GM19238 (cell line): ENCODE results near the gene CIITA.
"Not testable (repeated sequence)": the region's sequence is repeated elsewhere in the genome, so short reads cannot be mapped to it uniquely, and the experiment has no call there.

Experiments used
- DNase-seq: peaks from one replicate; pipeline ENCODE4 v3.0.0; 2011; ENCODE audit warnings: low spot score; ENCODE audit not compliant: insufficient read length

Gene CIITA

DNA sequence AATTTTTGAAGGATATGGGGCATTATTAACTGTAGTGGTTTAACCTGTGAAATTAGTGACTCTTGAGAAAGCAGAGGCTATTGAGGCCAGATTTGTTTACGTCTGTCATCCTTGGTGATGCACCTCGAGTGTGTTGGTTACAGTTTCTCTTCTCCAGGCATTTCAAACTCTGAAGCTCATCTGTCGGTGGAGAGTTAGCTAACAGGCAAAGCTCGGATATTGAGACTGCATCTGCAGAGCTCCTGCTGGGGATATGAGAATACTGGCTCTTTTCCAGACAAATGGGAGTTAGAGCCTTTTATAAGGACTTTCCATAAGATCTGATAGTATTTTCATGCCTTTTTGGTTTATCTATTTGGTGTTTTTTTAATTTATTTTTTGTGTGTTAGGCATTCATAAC is 74.0 kb downstream of the CIITA start:
- no peak for DNase-seq

GRCh38 chr16:10954903-10955302 is 77.9 kb downstream of the CIITA start:
- DNase-seq = no peak

DNA sequence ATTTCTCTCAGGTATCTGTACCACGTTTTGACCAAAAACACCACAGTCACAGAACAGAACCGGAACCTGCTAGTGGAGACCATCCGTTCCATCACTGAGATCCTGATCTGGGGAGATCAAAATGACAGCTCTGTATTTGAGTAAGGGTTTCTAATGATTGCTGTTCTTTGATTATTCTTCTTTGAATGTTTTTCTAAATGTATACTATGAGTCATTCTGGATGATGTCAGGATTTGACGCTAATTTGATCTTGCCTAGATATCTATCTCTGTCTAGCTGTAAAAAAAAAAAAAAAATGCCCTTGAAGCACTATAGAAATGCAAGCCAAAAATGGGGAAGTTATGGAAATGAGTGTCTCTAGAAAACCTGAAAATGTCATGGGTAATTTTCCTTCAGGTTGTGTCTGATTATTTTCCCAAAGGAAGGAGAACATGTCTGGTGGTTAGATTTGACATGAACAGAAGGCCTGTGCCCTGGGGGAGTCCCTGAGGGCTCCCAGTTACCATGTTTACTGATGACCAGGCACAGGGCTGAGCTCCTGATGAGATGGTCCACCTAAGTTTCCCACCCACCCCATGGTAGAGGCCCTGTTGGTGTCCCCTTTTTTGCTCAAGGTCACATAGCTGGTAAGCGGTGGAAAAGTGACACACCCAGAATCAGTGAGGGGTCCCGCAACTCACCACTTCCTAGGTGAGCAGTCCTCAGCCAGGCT is 80.9 kb downstream of the CIITA start:
- DNase-seq = no peak

GRCh38 chr16:10959161-10959560 is 82.2 kb downstream of the CIITA start:
- no peak for DNase-seq

GRCh38 chr16:10961231-10961630 is 84.2 kb downstream of the CIITA start:
- no peak for DNase-seq

- DNase-seq = peak; percentile 71
Measured at GRCh38 chr16:10964039-10964890, 87.3 kb downstream of the CIITA start.

DNA sequence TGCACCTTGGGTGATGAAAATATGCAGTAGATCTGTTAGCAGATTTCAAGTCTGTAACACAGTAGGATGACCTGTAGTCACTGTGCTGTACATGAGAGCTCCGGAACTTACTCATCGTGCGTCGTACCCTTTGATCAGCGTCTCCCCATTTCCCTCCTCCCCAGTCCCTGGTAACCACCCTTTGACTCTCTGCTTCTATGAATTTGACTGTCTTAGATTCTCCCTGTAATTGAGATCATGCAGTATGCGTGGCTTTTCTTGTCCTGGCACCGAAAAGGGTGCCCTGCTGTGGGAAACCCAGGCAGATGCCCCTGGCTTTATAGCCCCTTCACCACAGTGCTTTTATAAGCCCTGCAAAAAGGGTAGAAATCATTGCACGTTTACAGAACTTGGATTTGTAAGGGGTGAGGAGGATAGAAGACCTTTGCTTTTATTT is 87.9 kb downstream of the CIITA start:
- no peak for DNase-seq

DNA sequence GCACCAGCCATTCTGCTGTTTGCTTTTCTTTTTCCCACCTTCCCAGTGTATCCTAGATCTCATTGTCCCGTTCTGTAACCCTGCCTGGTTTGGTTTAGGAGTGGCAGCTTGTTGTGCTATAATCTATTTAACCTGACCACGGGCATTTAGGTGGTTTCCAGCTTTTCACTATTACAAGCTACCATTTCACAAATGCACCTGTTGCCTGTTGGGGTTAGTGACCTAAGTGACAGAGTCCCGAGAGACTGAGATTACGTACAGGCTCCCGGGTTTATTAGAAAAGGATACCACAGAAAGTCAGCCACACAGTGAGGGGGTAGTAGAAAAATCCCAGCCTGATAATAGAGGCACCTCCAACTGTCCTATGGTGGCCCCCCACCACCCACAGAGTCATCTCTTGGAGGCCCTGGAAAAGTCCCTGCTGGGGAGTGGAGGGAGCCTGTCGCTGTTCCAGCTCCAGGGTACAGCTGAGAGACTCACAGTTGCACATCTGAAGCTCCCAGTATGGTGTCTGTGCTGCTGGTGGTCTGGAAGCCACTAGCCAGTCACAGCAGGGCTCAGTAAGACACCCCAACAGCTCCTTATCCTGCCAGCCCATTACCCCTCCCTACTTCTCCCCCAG is 88.5 kb downstream of the CIITA start:
- DNase-seq = peak; percentile 46

DNA sequence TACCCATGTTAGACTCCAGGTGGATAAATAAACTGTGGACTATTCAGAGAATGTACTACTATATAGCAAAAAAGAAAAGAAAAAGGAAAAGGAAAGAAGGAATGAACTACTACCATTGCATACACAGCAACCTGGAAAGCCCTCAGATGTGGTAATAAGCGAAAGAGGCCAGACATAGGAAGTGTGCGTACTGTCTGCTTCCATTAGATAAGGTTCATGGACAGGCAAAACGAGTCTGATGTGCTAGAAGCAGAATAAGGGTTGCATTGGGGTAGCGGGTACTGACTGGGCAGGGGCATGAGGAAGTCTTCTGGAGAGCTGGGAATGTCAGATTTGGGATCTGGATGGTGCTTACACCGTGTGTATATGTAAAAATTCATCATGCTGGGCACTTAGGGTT is 89.1 kb downstream of the CIITA start:
- DNase-seq = no peak

DNA sequence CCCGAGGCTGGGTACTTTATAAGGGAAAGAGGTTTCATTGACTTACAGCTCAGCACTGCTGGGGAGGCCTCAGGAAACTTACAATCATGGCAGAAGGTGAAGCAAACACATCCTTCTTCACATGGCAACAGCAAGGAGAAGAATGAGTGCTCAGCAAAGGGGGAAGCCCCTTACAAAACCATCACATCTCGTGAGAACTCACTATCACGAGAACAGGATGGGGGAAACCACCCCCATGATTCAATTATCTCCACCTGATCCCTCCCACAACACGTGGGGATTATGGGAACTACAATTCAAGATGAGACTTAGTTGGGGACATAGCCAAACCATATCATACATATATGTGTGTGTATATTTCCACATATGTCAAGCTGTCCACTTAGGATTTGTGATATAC is 89.6 kb downstream of the CIITA start:
- DNase-seq = not testable (repeated sequence)

- no peak for DNase-seq
Measured at GRCh38 chr16:10967986-10968385, 91.0 kb downstream of the CIITA start.

- DNase-seq = no peak
Measured at GRCh38 chr16:10968498-10968897, 91.5 kb downstream of the CIITA start.

- no peak for DNase-seq
Measured at GRCh38 chr16:10969615-10970014, 92.6 kb downstream of the CIITA start.

DNA sequence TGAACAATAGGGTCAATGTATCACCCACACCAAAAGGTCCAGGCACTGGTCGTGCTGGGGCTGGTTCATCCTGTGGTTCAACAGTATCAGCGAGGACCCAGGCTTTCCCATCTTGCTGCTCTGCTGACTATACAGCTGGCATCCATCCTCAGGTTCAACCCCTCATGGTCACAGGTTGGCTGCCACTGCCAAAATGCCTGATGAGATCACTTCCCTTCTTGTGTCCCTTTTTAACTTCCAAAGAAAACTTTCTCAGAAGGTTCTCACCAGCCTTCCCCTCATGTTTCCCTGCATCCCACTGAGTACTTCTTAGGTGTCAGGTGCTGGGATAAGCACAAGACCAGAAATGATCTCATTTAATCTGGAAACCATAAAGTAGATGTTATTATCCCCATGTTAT is 93.1 kb downstream of the CIITA start:
- no peak for DNase-seq

GRCh38 chr16:10971560-10971961 is 94.6 kb downstream of the CIITA start:
- no peak for DNase-seq

GRCh38 chr16:10972108-10972818 is 95.3 kb downstream of the CIITA start:
- no peak for DNase-seq

- DNase-seq = no peak
Measured at GRCh38 chr16:10972819-10973464, 95.9 kb downstream of the CIITA start.

GRCh38 chr16:10976634-10977033 is 99.6 kb downstream of the CIITA start:
- no peak for DNase-seq

GRCh38 chr16:10978124-10978523 is 101.1 kb downstream of the CIITA start:
- no peak for DNase-seq

DNA sequence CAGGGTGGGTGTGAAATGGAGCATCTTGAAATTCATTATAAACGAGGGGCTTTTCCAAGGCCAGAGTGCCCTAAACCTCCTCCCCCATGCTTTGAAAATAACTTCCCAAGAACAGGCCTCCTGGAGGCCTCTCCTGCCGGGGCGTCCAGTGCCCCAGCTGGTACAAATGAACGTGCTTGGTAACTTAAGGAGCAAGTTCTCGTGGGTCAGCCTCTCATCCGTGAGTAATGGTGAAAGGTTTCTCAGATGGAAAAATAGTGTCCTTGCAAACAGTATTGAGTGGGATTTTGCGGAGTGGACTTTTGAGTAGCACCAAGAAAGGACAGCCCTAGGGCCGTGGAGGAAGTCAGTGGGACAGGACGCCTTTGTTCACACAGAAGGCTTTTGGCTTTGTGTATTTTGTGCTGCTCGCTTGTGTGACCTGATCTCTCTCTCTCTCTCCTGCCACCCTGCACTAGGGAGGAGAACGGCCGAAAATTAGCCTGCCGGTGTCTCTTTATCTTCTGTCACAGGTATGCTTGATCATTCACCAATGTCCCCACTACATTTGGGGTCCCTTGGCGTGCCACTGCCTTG is 102.0 kb downstream of the CIITA start:
- no peak for DNase-seq
